Ovary (tissue), 9 donors: ENCODE results near the gene SLC16A10. TPM values are rescaled to one million over a fixed set of nuclear protein-coding genes. Genes with fewer than 3 reads are reported as not detected.

ENCODE experiments used
- DNase-seq, 5 donors: peaks; one replicate each; pipeline ENCODE4 v3.0.0-alpha.2; 2019 to 2020
- H3K27ac ChIP-seq, 2 donors: fragments of 200-600 bp; one replicate each; pipeline versions ENCODE4 v1.5.1 to v1.8.0; 2019 to 2022
- H3K27me3 ChIP-seq: fragments of 200-600 bp; one replicate; pipeline ENCODE4 v1.8.0; 2022
- H3K36me3 ChIP-seq: fragments of 200-600 bp; sonication (generic); one replicate; pipeline ENCODE4 v1.5.1; 2019
- H3K4me1 ChIP-seq: one replicate; pipeline ENCODE4 v1.8.1; 2013; ENCODE audit warnings: mild to moderate bottlenecking, moderate library complexity; ENCODE audit not compliant: insufficient read depth
- H3K4me3 ChIP-seq: fragments of 200-600 bp; sonication (generic); one replicate; pipeline ENCODE4 v1.5.1; 2017
- H3K9me3 ChIP-seq, 2 donors: fragments of 200-600 bp in 1 of 2; sonication (generic) in 1 of 2; one replicate each; pipeline versions ENCODE4 v1.5.1 to v1.8.1; 2013 to 2019; ENCODE audit warnings: mild to moderate bottlenecking in 1 of 2, moderate library complexity in 1 of 2
- EP300 ChIP-seq: sonication (generic); formaldehyde crosslinking; IDR thresholded peaks from one replicate; pipeline ENCODE4 v1.6.1; 2017; ENCODE audit warnings: antibody characterized with exemption
- POLR2A ChIP-seq: fragments of 450-650 bp; IDR thresholded peaks from one replicate; pipeline ENCODE4 v1.6.1; 2017; ENCODE audit warnings: antibody characterized with exemption, mild to moderate bottlenecking, moderate library complexity
- WGBS, 3 donors: extraction: QIAGEN DNeasy Blood & Tissue Kit in 1 of 3; methylation state at CpG; one replicate each; pipeline versions ENCODE4 v1.1.5 to v1.1.7; 2013 to 2017; 5-methylcytosine and 5-hydroxymethylcytosine counted together
- intact Hi-C, 4 donors: fragments of 100-400 bp; cut with DNase I; formaldehyde crosslinking; loops; one replicate each; pipeline versions ENCODE4 v1.11.0 to v1.15.1; 2022 to 2023
- polyA plus RNA-seq, 2 donors: library from polyadenylated mRNA; stranded (reverse); fragments of 200-250 nt in 1 of 2; fragments of 350-450 nt in 1 of 2; fragmentation: Illumina TruSeq in 1 of 2; extraction: RNeasy Lipid Tissue Mini Kit (QIAGEN cat#74804) in 1 of 2; gene quantifications; one replicate each; pipeline ENCODE4 v1.2.3, GENCODE V29; 2013 to 2014
- total RNA-seq, 7 donors: library from RNA; depleted of rRNA in 2 of 7; stranded (reverse); fragments of >200 nt in 2 of 7; fragmentation: NEBNext Ultra II Directional in 3 of 7; extraction: Animal tissue kit (Norgen Biotek cat#: 25700) in 3 of 7; gene quantifications; one replicate each; pipeline versions ENCODE4 v1.1.0 to v1.2.4, GENCODE V29; 2016 to 2023
- TF ChIP-seq, protein P1 (sequence below), 3 donors: fragments of 450-650 bp in 2 of 3; fragments of 200-600 bp in 1 of 3; IDR thresholded peaks; one replicate each; pipeline versions ENCODE4 v1.5.1 to v1.8.0; 2016 to 2022; ENCODE audit warnings: antibody characterized with exemption in 3 of 3, mild to moderate bottlenecking in 1 of 3
- donor health status: DM: no; HTN: no; CAD: no; lungs with moderate emphysema.
- donor health status: DM: no; HTN: no; CAD: no.
- donor health status: Bipolar disorder and iron deficiency.
- donor health status: DM: yes; HTN: yes; CAD: no.
- donor health status: DM: no; HTN: no; CAD: no.
- donor health status: DM: yes; HTN: yes; CAD: no.

SLC16A10 gene
- total and polyA plus RNA-seq, 9 donors = 0.80 to 10.8 (median 4.0) TPM

DNA sequence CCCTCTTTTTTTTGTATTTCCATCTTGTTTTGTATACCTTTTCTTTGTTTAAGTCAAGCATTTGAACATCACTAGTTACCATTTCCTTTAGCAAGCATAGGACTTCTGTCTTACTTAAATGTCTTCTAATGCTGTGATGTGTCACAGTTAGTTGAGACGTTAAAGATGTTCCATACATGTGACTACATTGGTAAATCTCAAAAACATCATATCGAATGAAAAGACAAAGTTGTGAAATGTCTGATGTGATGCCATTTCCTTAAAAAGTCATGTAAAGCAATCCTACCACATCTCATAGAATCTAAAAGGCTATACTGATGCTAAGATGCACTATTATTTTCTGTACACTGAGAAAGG lies 26.8 kb downstream of the SLC16A10 start:
- intact Hi-C loops = no loop called here
- no peaks in the 10 kb centered on the region for H3K27me3 ChIP-seq
- H3K9me3 ChIP-seq = no peaks in the 10 kb centered on the region
- peak overlapping the region in 1 of 2 donors; percentile 31 for H3K27ac ChIP-seq
- no peaks in the 10 kb centered on the region for H3K36me3 ChIP-seq
- DNase-seq = no peak
- H3K4me1 ChIP-seq = no peaks in the 10 kb centered on the region
- WGBS, 3 donors = 47 to 50% (median 47%) methylated on average over 2 of the region's 2 CpGs
- H3K4me3 ChIP-seq = no peak overlapping the region
- TF ChIP-seq EP300 = no peak
- TF ChIP-seq POLR2A = no peak
- TF ChIP-seq, protein P1, sequence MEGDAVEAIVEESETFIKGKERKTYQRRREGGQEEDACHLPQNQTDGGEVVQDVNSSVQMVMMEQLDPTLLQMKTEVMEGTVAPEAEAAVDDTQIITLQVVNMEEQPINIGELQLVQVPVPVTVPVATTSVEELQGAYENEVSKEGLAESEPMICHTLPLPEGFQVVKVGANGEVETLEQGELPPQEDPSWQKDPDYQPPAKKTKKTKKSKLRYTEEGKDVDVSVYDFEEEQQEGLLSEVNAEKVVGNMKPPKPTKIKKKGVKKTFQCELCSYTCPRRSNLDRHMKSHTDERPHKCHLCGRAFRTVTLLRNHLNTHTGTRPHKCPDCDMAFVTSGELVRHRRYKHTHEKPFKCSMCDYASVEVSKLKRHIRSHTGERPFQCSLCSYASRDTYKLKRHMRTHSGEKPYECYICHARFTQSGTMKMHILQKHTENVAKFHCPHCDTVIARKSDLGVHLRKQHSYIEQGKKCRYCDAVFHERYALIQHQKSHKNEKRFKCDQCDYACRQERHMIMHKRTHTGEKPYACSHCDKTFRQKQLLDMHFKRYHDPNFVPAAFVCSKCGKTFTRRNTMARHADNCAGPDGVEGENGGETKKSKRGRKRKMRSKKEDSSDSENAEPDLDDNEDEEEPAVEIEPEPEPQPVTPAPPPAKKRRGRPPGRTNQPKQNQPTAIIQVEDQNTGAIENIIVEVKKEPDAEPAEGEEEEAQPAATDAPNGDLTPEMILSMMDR (IDR thresholded peaks at IDR 0.05) = no peak

DNA sequence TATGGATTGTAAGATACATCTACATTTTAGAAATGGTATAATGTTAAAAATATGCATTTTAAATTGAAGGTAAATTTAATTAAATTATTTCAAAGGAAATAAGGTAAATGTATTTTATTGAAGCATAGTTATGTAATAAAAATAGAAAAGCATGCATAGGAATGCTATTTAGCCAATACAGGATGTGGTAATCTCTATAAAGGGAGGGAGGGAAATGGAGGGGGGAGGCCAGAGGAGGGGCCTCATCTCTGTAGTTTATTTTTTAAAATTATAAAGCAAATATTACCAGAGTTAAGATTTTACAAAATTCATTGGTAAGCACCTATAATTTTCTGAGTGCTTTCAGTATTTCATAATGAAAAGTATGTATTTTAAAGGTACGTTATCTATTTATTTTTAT lies 27.2 kb downstream of the SLC16A10 start:
- no peaks in the 10 kb centered on the region for H3K27me3 ChIP-seq
- intact Hi-C loops = no loop called here
- no peak for TF ChIP-seq EP300
- H3K9me3 ChIP-seq = no peaks in the 10 kb centered on the region
- H3K36me3 ChIP-seq = no peaks in the 10 kb centered on the region
- WGBS, 3 donors = 31 to 47% (median 34%) methylated on average over 1 of the region's 1 CpG
- DNase-seq = no peak
- no peaks in the 10 kb centered on the region for H3K4me1 ChIP-seq
- no peak overlapping the region for H3K4me3 ChIP-seq
- H3K27ac ChIP-seq = peak overlapping the region in 1 of 2 donors; percentile 31

DNA sequence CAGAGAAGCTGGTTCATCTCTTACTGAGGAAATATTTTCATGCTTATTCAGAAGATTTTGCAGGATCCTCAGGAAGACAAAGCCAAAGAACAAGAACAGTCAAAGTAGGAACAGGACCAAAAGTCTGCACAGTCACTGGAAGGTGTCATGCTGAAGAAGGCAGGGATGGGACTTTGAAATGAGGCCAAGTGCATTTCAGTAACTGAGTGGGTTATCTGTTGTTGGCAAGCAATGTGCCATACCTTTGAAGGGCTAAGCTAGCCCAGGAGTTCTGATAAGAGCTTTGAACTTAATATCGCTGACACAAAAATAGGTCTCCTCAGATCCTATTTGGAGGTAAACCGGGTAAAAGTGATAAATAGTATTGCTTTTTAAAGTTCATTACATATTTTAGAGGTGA lies 31.5 kb downstream of the SLC16A10 start:
- 66 to 80% (median 69%) methylated on average over 2 of the region's 2 CpGs for WGBS, 3 donors
- no peak overlapping the region for H3K27ac ChIP-seq
- no peak for DNase-seq
- TF ChIP-seq POLR2A = no peak
- TF ChIP-seq, protein P1 (IDR thresholded peaks at IDR 0.05) = no peak
- TF ChIP-seq EP300 = no peak
- H3K4me1 ChIP-seq = no peaks in the 10 kb centered on the region
- H3K4me3 ChIP-seq = no peak overlapping the region
- intact Hi-C loops = no loop called here
- no peaks in the 10 kb centered on the region for H3K27me3 ChIP-seq
- no peaks in the 10 kb centered on the region for H3K36me3 ChIP-seq
- no peaks in the 10 kb centered on the region for H3K9me3 ChIP-seq

DNA sequence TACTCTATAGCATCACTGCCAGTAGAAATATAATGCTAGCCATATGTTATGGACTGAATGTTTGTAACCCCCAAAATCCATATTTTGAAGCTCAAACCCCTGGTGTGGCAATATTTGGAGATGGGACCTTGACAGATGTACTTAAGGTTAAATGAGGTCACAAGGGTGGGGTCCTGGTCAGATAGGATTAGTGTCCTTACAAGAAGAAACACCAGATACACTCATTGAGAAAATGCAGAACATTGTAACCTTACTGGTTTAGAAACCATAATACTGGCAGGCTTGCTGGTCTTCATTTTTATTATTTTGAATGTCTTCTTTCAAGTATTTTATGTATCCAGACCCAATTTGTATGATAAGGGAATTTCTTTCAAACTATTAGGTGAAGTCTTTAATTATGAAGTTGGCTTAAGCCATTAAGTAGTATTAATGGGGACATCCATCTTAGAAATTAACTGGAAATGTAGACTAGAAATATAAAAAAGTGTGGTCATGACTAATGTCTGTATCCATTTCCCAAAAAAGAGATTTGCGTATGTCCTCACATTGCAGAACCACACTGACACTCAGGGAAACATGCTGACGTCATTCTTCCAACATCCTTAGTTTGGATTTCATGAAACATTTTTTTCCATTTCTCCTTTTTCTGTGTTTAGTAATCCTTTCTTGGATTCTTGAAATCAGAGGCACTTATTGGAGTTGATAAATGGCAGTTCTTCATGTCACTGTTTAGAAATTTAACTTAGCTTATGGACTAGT lies 32.4 kb downstream of the SLC16A10 start:
- H3K4me3 ChIP-seq = no peak overlapping the region
- TF ChIP-seq, protein P1 (IDR thresholded peaks at IDR 0.05) = no peak
- no peak for TF ChIP-seq EP300
- TF ChIP-seq POLR2A = no peak
- no peaks in the 10 kb centered on the region for H3K27me3 ChIP-seq
- 88 to 93% (median 89%) methylated on average over 2 of the region's 2 CpGs for WGBS, 3 donors
- DNase-seq = no peak
- no peaks in the 10 kb centered on the region for H3K36me3 ChIP-seq
- intact Hi-C loops = no loop called here
- H3K4me1 ChIP-seq = no peaks in the 10 kb centered on the region
- no peak overlapping the region for H3K27ac ChIP-seq
- no peaks in the 10 kb centered on the region for H3K9me3 ChIP-seq

DNA sequence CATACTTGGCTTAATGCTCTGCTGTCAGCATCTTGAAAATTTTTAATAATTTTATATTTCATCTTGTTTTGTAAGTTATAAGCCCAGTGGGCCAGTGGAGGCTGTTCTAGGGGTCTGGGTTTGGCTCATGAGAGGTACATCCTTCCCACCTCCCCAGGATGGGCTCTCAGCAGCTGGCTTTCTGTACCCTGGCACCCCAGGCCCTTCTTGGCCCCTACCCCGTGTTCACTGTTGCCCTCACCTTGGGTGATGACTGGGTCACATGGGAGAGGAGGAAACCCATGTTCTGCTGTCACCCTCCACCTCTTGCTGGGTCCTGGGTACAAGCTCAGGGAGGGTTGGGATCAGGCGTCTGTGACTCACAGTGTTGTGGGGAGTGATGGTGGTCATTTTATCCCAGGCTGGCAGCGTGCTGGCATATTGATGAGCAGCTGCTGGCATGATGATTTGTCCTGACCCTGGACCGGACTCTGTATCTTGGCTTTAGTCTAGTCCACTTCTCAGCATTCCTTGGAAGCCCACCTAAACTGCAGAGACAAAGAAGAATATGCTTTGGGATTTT lies 34.6 kb downstream of the SLC16A10 start:
- 91 to 93% (median 92%) methylated on average over 4 of the region's 4 CpGs for WGBS, 3 donors
- TF ChIP-seq, protein P1 (IDR thresholded peaks at IDR 0.05) = no peak
- TF ChIP-seq EP300 = no peak
- TF ChIP-seq POLR2A = no peak
- Histone ChIP-seq H3K9me3 (no peaks in the 10 kb centered on the region), H3K4me3 (no peak overlapping the region), H3K27me3 (no peaks in the 10 kb centered on the region), H3K4me1 (no peaks in the 10 kb centered on the region), H3K27ac (no peak overlapping the region), H3K36me3 (no peaks in the 10 kb centered on the region)
- intact Hi-C loops = no loop called here
- no peak for DNase-seq
